H9 (cell line): ENCODE results near the gene RCAN1. TPM values are rescaled to one million over a fixed set of nuclear protein-coding genes. Genes with fewer than 3 reads are reported as not detected.

Experiments used
- DNase-seq: peaks from one replicate; pipeline ENCODE4 v3.0.0-alpha.2; 2017
- H2AFZ ChIP-seq: one replicate; pipeline ENCODE4 v1.6.1; 2013; ENCODE audit warnings: mild to moderate bottlenecking, low read length, control low read depth, moderate library complexity
- H2AK5ac ChIP-seq: 2 replicates; pipeline ENCODE4 v1.6.1; 2013; ENCODE audit warnings: low read length, control low read depth, mixed read lengths; ENCODE audit not compliant: insufficient read length
- H2BK120ac ChIP-seq: one replicate; pipeline ENCODE4 v1.6.1; 2013; ENCODE audit warnings: low read depth, mild to moderate bottlenecking, low read length, control low read depth, inconsistent platforms; ENCODE audit not compliant: poor library complexity, severe bottlenecking
- H2BK12ac ChIP-seq: 2 replicates; pipeline ENCODE4 v1.6.1; 2013; ENCODE audit warnings: low read length, control low read depth, mixed read lengths, low read depth; ENCODE audit not compliant: insufficient read length
- H2BK15ac ChIP-seq: 2 replicates; pipeline ENCODE4 v1.6.1; 2013; ENCODE audit warnings: low read depth, low read length, control low read depth
- H2BK20ac ChIP-seq: one replicate; pipeline ENCODE4 v1.6.1; 2013; ENCODE audit warnings: low read depth, mild to moderate bottlenecking, low read length, control low read depth, inconsistent platforms; ENCODE audit not compliant: poor library complexity, severe bottlenecking
- H2BK5ac ChIP-seq: 2 replicates; pipeline ENCODE4 v1.6.1; 2013; ENCODE audit warnings: low read length, control low read depth, mixed read lengths; ENCODE audit not compliant: insufficient read length
- H3K14ac ChIP-seq: 2 replicates; pipeline ENCODE4 v1.6.1; 2013; ENCODE audit warnings: low read length, control low read depth; ENCODE audit not compliant: insufficient read depth
- H3K18ac ChIP-seq: 2 replicates; pipeline ENCODE4 v1.6.1; 2013; ENCODE audit warnings: low read depth, mild to moderate bottlenecking, mixed read lengths, low read length, control low read depth; ENCODE audit not compliant: insufficient read length
- H3K23ac ChIP-seq: 2 replicates; pipeline ENCODE4 v1.6.1; 2013; ENCODE audit warnings: low read length, control low read depth, mixed read lengths, low read depth; ENCODE audit not compliant: insufficient read length
- H3K23me2 ChIP-seq: 2 replicates; pipeline ENCODE4 v1.6.1; 2013; ENCODE audit warnings: low read depth, mild to moderate bottlenecking, mixed read lengths, low read length, control low read depth; ENCODE audit not compliant: insufficient read length, poor library complexity, severe bottlenecking
- H3K27ac ChIP-seq: 2 replicates; pipeline ENCODE4 v1.5.1; 2013; ENCODE audit warnings: low read length, control low read depth, mixed read lengths, low read depth; ENCODE audit not compliant: insufficient read length
- H3K27me3 ChIP-seq: 2 replicates; pipeline ENCODE4 v1.6.1; 2013; ENCODE audit warnings: low read length, control low read depth, inconsistent platforms; ENCODE audit not compliant: insufficient read depth
- H3K4ac ChIP-seq: 2 replicates; pipeline ENCODE4 v1.6.1; 2013; ENCODE audit warnings: low read depth, mild to moderate bottlenecking, control low read depth, inconsistent platforms, low read length, moderate library complexity
- H3K4me1 ChIP-seq: 2 replicates; pipeline ENCODE4 v1.6.1; 2013; ENCODE audit warnings: low read length, control low read depth, inconsistent platforms; ENCODE audit not compliant: insufficient read depth
- H3K4me2 ChIP-seq: 2 replicates; pipeline ENCODE4 v1.6.1; 2013; ENCODE audit warnings: low read length, control low read depth, mixed read lengths; ENCODE audit not compliant: insufficient read length, insufficient read depth
- H3K56ac ChIP-seq: 2 replicates; pipeline ENCODE4 v1.6.1; 2013; ENCODE audit warnings: low read depth, mild to moderate bottlenecking, mixed read lengths, low read length, control low read depth; ENCODE audit not compliant: insufficient read length
- H3K79me1 ChIP-seq: 2 replicates; pipeline ENCODE4 v1.6.1; 2013; ENCODE audit warnings: low read depth, mild to moderate bottlenecking, moderate library complexity, low read length, control low read depth, inconsistent platforms; ENCODE audit not compliant: insufficient read depth, poor library complexity, severe bottlenecking
- H3K79me2 ChIP-seq: 2 replicates; pipeline ENCODE4 v1.6.1; 2013; ENCODE audit warnings: low read length, control low read depth, inconsistent platforms; ENCODE audit not compliant: insufficient read depth
- H3K9ac ChIP-seq: 2 replicates; pipeline ENCODE4 v1.6.1; 2013; ENCODE audit warnings: low read length, control low read depth, mixed read lengths; ENCODE audit not compliant: insufficient read length; ENCODE audit errors: extremely low read depth
- H3K9me3 ChIP-seq: one replicate; pipeline ENCODE4 v1.6.1; 2013; ENCODE audit warnings: low read depth, low read length, inconsistent platforms; ENCODE audit not compliant: control insufficient read depth
- H3T11ph ChIP-seq: one replicate; pipeline ENCODE4 v1.6.1; 2013; ENCODE audit warnings: mild to moderate bottlenecking, low read length, control low read depth, inconsistent platforms
- H4K20me1 ChIP-seq: one replicate; pipeline ENCODE4 v1.6.1; 2013; ENCODE audit not compliant: control insufficient read depth, insufficient read length, insufficient read depth
- H4K5ac ChIP-seq: 2 replicates; pipeline ENCODE4 v1.6.1; 2013; ENCODE audit warnings: low read depth, mild to moderate bottlenecking, mixed read lengths, low read length, control low read depth; ENCODE audit not compliant: insufficient read length
- H4K8ac ChIP-seq: replicated peaks from 2 replicates; pipeline ENCODE4 v1.6.1; 2013; ENCODE audit warnings: low read length, control low read depth, mixed read lengths, low read depth; ENCODE audit not compliant: insufficient read length
- H4K91ac ChIP-seq: 2 replicates; pipeline ENCODE4 v1.6.1; 2013; ENCODE audit warnings: low read depth, mild to moderate bottlenecking, moderate library complexity, mixed read lengths, low read length, control low read depth; ENCODE audit not compliant: insufficient read length
- H3K27ac Mint-ChIP-seq, 3 experiments: 2 replicates in 2 of 3; 3 replicates in 1 of 3; pipeline ENCODE4 v1.8.0; 2020 to 2021; ENCODE audit warnings: mixed read lengths in 3 of 3, mild to moderate bottlenecking in 1 of 3, moderate library complexity in 1 of 3
- H3K27me3 Mint-ChIP-seq: 2 replicates; pipeline ENCODE4 v1.8.0; 2021; ENCODE audit warnings: low read depth, mild to moderate bottlenecking, moderate library complexity, mixed read lengths
- H3K36me3 Mint-ChIP-seq, 3 experiments: 2 replicates in 2 of 3; 3 replicates in 1 of 3; pipeline ENCODE4 v1.8.0; 2020 to 2021; ENCODE audit warnings: low read depth in 3 of 3, mixed read lengths in 3 of 3; ENCODE audit not compliant: insufficient read depth in 1 of 3
- H3K4me1 Mint-ChIP-seq, 2 experiments: 2 replicates each; pipeline ENCODE4 v1.8.0; 2020; ENCODE audit warnings: mixed read lengths in 2 of 2
- H3K4me3 Mint-ChIP-seq, 2 experiments: 2 replicates in 1 of 2; 3 replicates in 1 of 2; pipeline ENCODE4 v1.8.0; 2020 to 2021; ENCODE audit warnings: mild to moderate bottlenecking in 2 of 2, mixed read lengths in 2 of 2, moderate library complexity in 1 of 2
- H3K9me3 Mint-ChIP-seq, 2 experiments: 2 replicates in 1 of 2; 3 replicates in 1 of 2; pipeline ENCODE4 v1.8.0; 2020; ENCODE audit warnings: mild to moderate bottlenecking in 2 of 2, mixed read lengths in 2 of 2, moderate library complexity in 1 of 2
- CTCF ChIP-seq: fragments of 200-600 bp; sonication (generic); conservative IDR thresholded peaks from 3 replicates; pipeline ENCODE4 v1.8.0; 2021; ENCODE audit warnings: antibody characterized with exemption, mild to moderate bottlenecking
- WGBS: extraction: QIAGEN DNeasy Blood & Tissue Kit; methylation state at CpG from one replicate; pipeline ENCODE4 v1.1.7; 2013; ENCODE audit warnings: missing lambda C conversion rate, low lambda C conversion rate, mixed read lengths; ENCODE audit not compliant: insufficient read length; ENCODE audit errors: extremely low coverage; 5-methylcytosine and 5-hydroxymethylcytosine counted together
- total RNA-seq: library from RNA; stranded (reverse); gene quantifications from 2 replicates; pipeline ENCODE4 v1.2.1, GENCODE V29; 2021

RCAN1 gene
- total RNA-seq, 1 experiment from 2014 or later, result 7.0 TPM

- no peak overlapping the region for H3K27ac ChIP-seq
- no peak overlapping the region for H4K8ac ChIP-seq
Measured at GRCh38 chr21:34536820-34537219, 78.1 kb downstream of the RCAN1 start.

More at GRCh38 chr21:34536820-34537219, 78.1 kb downstream of the RCAN1 start:
- no peak overlapping the region for H4K5ac ChIP-seq
- DNase-seq, result no peak
- no peak overlapping the region for H2BK20ac ChIP-seq
- no peaks in the 10 kb centered on the region for H3K23me2 ChIP-seq
- no CpG with 5 or more reads among the region's 2 CpGs for WGBS
- no peaks in the 10 kb centered on the region for H4K20me1 ChIP-seq
- H3T11ph ChIP-seq, result no peak overlapping the region
- H3K9me3 Mint-ChIP-seq, result no peaks in the 10 kb centered on the region; a peak in 2 of 5 replicates
- no peak overlapping the region for H2AFZ ChIP-seq
- H3K9ac ChIP-seq, result no peak overlapping the region
- H4K91ac ChIP-seq, result no peak overlapping the region
- H2BK12ac ChIP-seq, result no peak overlapping the region
- peaks cover 2% of the 10 kb centered on the region; the same call in 1 of the 2 replicates for H3K4me1 ChIP-seq
- no peaks in the 10 kb centered on the region; a peak in 1 of 7 replicates for H3K36me3 Mint-ChIP-seq
- no peaks in the 10 kb centered on the region for H3K9me3 ChIP-seq
- no peak overlapping the region for H2BK120ac ChIP-seq
- no peaks in the 10 kb centered on the region for H3K79me1 ChIP-seq
- H3K27me3 ChIP-seq, result no peaks in the 10 kb centered on the region
- 0 out of 7 replicates have a peak overlapping the region, but pooled peaks of 1 of the 3 experiments have one; percentile 23 for H3K27ac Mint-ChIP-seq
- H3K27me3 Mint-ChIP-seq, result peaks cover 2% of the 10 kb centered on the region; the same call in 1 of the 2 replicates
- peaks cover 11 to 12% of the 10 kb centered on the region in 2 experiments for H3K4me1 Mint-ChIP-seq
- H2BK15ac ChIP-seq, result no peak overlapping the region
- no peak overlapping the region for H3K23ac ChIP-seq
- H2AK5ac ChIP-seq, result no peak overlapping the region
- H3K4ac ChIP-seq, result no peak overlapping the region
- no peak overlapping the region for H3K4me3 Mint-ChIP-seq
- H3K4me2 ChIP-seq, result no peak overlapping the region
- no peak for TF ChIP-seq CTCF
- H3K79me2 ChIP-seq, result no peaks in the 10 kb centered on the region
- no peak overlapping the region for H3K56ac ChIP-seq
- no peak overlapping the region for H2BK5ac ChIP-seq
- H3K18ac ChIP-seq, result no peak overlapping the region
- H3K14ac ChIP-seq, result no peak overlapping the region
